B cell (primary cell): ENCODE results near the gene RPS23.

Source experiments
- EZH2 ChIP-seq: IDR thresholded peaks from 2 replicates; pipeline ENCODE4 v1.6.1; 2012; ENCODE audit warnings: borderline replicate concordance, low read depth, mild to moderate bottlenecking, moderate library complexity, low read length; ENCODE audit not compliant: insufficient read depth, poor library complexity, severe bottlenecking
- TF ChIP-seq, protein P1 (sequence below): fragments of 200-600 bp; IDR thresholded peaks from one replicate; pipeline ENCODE4 v1.8.0; 2022; ENCODE audit warnings: antibody characterized with exemption, mild to moderate bottlenecking

DNA sequence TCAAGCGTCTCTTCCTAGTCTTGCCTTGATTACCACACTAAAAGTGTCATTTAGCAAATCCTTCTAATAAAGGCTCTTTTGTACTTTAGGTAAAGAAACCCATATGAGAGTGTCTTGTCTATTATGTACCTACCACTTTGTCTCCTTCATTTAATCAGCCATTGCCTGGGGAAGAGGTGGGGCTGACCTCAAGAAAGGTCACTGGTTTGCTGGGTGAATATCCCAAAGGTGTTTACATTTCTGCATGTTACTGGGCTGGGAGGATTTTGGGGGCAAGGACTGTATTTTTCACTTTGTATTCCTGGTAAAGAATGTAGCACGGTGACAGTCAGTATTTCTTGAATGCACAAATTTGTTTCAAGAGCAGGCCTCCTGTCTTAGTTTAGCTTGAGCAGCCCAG lies 11.9 kb upstream of the RPS23 start:
- TF ChIP-seq, protein P1, sequence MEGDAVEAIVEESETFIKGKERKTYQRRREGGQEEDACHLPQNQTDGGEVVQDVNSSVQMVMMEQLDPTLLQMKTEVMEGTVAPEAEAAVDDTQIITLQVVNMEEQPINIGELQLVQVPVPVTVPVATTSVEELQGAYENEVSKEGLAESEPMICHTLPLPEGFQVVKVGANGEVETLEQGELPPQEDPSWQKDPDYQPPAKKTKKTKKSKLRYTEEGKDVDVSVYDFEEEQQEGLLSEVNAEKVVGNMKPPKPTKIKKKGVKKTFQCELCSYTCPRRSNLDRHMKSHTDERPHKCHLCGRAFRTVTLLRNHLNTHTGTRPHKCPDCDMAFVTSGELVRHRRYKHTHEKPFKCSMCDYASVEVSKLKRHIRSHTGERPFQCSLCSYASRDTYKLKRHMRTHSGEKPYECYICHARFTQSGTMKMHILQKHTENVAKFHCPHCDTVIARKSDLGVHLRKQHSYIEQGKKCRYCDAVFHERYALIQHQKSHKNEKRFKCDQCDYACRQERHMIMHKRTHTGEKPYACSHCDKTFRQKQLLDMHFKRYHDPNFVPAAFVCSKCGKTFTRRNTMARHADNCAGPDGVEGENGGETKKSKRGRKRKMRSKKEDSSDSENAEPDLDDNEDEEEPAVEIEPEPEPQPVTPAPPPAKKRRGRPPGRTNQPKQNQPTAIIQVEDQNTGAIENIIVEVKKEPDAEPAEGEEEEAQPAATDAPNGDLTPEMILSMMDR: no peak
- no peak for TF ChIP-seq EZH2
